ENCODE measurements around the gene SOX8.

- TF ChIP-seq EP300 (IDR thresholded peaks at IDR 0.05) (no peak), POLR2A (IDR thresholded peaks at IDR 0.05) (no peak), CTCF (IDR thresholded peaks at IDR 0.05) (no peak)
Observed at GRCh38 chr16:973366-973765, 8.2 kb upstream of the SOX8 start.

All from sigmoid colon (tissue), 4 donors.